Activated T-helper 1 cell treated with anti-CD3 and anti-CD28 coated beads, Interleukin-2, amount 50 U/mL, for 16 hours (primary cell): ENCODE results near the gene DUSP12.
"Not testable (repeated sequence)": the region's sequence is repeated elsewhere in the genome, so short reads cannot be mapped to it uniquely, and the experiment has no call there.

Experiments
- DNase-seq, 2 donors: peaks; one replicate each; pipeline ENCODE4 v3.0.0-alpha.2; 2020; ENCODE audit warnings: low read depth in 1 of 2, low spot score in 1 of 2

The DUSP12 gene

GRCh38 chr1:161768986-161769672 lies 19.5 kb downstream of the DUSP12 start:
- no peak for DNase-seq

DNA sequence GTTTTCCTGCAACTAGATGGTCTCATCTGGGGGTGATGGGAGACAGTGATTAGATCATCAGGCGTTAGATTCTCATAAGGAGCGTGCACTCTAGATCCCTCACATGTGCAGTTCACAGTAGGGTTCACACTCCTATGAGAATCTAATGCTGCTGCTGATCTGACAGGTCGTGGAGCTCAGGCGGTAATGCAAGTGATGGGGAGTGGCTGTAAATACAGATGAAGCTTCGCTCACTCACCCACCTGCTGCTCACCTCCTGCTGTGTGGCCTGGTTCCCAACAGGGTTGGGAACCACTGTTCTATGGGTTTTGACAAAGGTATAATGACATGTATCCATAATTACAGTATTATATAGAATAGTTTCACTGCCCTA lies 20.1 kb downstream of the DUSP12 start:
- DNase-seq = not testable (repeated sequence)

DNA sequence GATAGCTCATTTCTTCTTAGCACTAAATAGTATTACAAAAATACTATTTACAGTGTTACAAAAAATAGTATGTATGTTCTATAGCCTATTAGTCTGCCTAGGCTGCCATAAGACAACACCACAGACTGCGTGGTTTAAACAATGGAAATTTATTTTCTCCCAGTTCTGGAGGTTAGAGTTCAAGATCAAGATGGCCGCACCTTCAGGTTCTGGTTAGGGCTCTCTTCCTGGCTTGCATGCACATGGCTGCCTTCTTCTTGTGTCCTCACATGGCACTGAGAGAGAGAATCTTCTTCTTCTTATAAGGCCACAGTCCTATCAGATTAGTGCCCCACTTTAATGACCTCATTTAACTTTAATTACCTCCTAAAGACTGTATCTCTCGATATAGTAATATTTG lies 20.7 kb downstream of the DUSP12 start:
- DNase-seq = no peak

- no peak for DNase-seq
These were observed 21.6 kb downstream of the DUSP12 start for GRCh38 chr1:161771161-161771560.

DNA sequence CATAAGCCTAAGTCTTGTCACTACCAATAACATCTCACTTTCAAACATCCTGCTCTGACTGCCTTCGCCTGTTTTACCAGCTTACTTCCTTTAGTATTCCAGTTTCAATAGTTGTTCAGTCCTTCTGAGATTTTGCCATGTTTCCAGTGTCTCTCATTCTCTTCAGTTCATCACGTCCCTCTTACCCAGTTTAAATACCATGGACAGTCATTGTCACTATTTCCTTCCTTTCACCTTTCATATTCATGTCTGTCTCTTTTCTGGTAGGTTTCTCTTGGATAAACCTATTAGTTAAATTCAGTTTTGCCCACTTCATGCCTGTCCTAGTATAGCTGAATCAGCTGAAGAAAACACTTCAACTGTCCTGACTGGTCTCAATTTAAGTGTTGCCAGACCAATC lies 22.4 kb downstream of the DUSP12 start:
- DNase-seq = no peak

DNA sequence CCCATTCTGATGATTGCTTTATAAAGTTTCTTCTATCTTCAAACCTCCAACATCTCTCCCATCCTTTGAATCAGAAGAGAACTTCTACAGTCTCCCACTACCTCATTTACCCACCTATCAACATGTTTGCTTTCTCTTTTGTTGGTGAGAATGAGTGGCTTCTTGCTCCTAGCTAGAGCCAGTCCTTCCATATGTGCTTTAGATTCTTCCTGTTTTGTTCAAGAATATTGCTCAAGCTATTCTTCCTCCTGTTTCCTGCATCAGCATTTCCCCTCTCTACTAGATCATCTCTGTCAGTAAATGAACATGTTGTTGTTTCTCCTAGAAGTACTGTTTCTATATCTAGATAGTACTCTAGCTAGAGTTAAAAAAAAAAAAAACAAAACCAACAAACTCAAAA lies 22.8 kb downstream of the DUSP12 start:
- no peak for DNase-seq

GRCh38 chr1:161773791-161774190 lies 24.2 kb downstream of the DUSP12 start:
- no peak for DNase-seq

DNA sequence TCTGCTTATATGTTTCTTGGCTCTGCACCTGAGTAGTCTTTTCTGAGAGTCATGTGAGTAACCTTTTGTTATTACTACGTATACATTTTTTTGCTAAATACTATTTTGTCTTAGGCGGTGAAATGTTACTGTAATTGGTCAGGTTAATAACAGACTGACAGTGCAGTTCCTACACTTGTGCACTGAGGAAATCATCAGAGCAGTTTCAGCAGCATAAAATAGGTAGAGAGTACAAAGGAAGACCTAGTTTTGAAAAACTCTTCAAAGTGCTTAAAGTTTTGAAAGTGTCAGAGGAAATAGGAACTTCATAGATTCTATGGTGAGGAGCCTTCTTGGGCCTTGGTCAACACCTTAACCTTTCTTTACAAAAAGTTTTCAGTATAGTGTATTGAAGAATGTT lies 27.7 kb downstream of the DUSP12 start:
- DNase-seq = no peak

DNA sequence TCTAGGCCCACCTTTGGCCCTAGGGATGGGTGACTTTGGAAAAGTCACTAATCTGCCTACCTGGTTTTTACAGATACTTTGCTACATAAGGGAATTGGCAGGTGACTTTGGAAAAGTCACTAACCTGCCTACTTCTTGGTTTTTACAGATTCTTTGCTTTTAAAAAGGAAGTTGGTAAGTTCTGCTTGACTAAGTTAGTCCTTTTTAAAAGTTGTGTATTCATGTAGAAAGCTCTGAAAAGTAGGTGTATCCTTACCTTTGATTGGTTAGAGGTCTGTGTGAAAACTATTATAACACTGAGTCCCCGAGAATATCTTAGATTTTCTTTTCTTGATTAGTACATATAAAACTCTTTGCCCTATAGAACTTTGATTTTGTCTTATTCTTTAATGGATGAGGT lies 28.9 kb downstream of the DUSP12 start:
- no peak for DNase-seq

DNA sequence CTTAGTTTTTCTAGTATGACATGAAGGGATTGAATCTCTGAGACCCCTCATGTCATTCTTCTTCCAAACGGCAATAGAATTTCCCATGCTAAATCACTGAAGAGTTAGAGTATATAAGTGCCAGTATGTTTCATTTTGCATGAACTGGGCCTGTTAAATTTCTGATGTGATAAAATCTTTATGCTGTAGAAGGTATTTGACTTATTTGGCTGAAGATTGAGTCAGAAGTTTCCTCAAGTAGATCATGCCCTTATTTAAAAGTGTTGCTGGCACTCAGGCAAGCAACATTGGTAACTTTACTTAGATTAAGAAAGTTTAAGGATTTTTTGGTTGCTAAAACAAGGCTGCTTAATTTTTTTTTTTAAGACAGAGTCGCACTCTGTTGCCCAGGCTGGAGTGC lies 29.8 kb downstream of the DUSP12 start:
- DNase-seq = no peak

GRCh38 chr1:161781995-161782394 lies 32.4 kb downstream of the DUSP12 start:
- no peak for DNase-seq

- no peak for DNase-seq
These were observed 33.3 kb downstream of the DUSP12 start for GRCh38 chr1:161782886-161783285.

- DNase-seq = no peak
These were observed 35.4 kb downstream of the DUSP12 start for GRCh38 chr1:161784968-161785367.

- no peak for DNase-seq
These were observed 37.8 kb downstream of the DUSP12 start for GRCh38 chr1:161787355-161787754.

DNA sequence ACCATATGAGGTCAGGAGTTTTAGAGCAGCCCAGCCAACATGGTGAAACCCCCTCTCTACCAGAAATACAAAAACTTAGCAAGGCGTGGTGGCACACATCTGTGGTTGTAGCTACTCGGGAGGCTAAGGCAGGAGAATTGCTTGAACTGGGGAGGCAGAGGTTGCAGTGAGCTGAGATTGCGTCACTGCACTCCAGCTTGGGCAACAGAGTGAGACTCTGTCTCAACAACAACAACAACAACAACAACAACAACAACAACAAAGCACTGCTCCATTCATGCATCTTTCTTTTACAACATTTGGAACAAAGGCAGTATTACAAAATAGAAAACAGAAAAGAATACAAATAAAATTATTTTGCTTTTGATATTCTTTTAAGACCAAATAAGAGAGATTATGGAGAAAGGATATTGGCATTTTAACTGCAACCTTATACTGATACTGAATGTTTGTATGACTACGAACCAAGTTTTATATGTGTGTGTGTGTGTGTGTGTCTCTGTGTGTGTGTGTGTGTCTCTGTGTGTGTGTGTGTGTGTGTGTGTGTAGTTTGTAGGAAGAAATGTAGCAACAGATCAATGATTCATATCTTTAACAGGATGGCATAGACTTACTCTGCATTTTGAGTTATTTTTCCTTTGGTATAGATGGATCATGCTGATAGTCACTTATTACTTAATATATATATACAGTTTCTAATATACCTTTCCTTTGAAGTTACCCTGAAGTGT lies 41.2 kb downstream of the DUSP12 start:
- no peak for DNase-seq

DNA sequence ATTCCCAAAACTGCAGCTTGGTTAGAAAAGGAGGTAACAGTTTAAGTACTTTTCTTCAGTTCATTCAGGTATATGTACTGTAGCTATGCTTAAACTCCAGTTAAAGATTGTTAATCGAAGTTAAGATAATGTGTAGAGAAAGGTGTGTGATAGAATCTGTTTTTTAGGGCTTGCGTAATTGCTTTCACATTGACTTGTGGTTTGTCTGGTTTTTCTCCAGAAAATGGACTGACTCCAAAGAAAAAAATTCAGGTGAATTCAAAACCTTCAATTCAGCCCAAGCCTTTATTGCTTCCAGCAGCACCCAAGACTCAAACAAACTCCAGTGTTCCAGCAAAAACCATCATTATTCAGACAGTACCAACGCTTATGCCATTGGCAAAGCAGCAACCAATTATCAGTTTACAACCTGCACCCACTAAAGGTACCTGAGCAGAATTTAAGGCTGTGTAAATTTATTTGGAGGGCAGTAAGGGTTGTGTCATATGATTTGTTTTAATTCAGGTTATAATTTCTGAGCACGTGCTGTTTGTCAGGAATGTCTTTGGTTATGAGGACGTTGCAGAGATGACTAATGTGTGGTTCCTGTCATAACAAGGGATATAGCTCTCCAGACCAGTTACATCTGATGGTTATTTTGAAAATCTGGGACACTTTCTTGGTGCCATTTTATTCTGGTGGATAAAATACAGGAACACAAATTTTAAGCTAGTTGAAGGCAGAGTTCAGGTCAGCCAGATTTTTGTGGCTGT lies 42.5 kb downstream of the DUSP12 start:
- DNase-seq = no peak

DNA sequence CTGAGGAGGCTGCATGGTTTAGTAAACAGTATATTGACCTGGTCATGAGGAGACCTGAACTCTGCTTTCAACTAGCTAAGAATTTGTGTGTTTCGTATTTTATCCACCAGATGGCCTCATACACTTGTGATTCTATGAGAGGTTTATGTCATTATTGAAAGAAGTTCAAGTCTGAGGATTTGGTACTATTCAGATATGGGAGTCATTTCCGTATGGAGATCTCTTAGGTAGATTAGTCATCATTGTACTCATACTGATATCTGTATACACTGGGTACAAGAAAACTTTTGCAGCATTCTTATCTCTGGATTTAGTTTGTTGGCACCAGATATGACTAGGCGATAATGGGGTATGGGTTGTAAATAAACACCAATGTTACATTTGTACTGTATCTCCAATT lies 43.2 kb downstream of the DUSP12 start:
- no peak for DNase-seq

- DNase-seq = no peak
These were observed 50.2 kb downstream of the DUSP12 start for GRCh38 chr1:161799792-161800191.

- no peak for DNase-seq
These were observed 52.4 kb downstream of the DUSP12 start for GRCh38 chr1:161801955-161802354.

DNA sequence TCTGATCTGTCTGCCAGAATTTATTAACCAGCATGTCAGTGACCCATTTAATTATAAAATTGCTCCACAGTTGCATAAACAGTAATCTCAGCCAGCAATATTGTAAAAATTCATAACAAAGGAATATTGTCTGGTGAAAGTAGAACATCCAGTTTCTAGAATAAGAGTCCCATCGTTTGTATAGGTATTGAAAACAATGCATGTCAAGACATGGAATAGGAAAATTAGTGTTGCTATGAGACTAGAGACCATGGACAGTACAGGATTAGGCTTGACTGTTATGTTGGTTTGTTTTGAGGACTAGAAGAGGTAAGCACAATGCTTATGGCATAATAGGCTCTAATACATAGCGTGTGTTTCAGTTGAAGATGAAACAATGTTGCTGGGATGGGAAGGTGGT lies 53.6 kb downstream of the DUSP12 start:
- no peak for DNase-seq

GRCh38 chr1:161805399-161806197 lies 56.0 kb downstream of the DUSP12 start:
- no peak for DNase-seq
